RPMI8226 (cell line): ENCODE results near the gene NEDD9.

Experiments
- DNase-seq: peaks from one replicate; pipeline ENCODE4 v3.0.0-alpha.2; 2015

The NEDD9 gene

GRCh38 chr6:11197850-11198249 lies 34.6 kb downstream of the NEDD9 start:
- no peak for DNase-seq

GRCh38 chr6:11197175-11197536 lies 35.3 kb downstream of the NEDD9 start:
- no peak for DNase-seq

- no peak for DNase-seq
These were observed 35.8 kb downstream of the NEDD9 start for GRCh38 chr6:11196511-11197174.

DNA sequence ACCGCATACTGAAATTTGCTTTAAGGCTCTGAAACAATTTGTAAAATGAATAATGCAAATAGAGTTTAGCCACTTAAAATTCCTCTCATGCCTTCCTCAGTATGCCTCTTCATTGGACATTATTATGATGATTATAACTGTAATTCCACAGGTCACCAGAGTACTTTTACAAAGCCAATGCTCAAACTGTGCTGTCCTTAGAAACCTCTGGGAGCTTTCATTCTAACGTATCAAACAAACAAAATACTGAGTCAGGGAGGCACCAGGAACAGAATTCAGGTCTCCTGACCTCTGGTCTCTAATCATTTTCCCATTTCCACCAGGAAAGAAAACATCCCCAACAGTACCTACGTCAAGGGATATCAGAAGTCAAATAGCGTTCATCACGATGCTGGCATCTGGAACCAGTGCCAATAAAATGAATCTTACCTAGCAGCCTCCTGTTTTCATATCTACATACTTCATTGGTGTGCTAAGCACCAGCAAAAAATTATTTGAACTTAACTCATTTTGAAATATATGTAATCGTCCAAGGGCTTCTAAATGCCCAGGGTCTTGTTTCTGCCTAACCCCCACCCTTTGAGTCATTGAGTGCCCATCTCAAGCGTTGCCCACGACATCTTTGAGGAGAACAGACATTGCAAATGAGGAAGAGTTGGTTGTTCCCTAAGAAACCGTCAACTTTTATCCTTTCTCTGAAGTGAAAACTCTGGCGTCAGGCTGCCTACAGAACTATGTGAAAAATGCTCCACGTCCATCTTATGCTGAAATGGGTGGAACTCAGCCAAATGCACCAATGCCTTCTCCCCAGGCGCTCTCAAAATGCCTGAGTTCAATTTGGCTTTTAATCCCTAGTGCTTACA lies 37.9 kb downstream of the NEDD9 start:
- no peak for DNase-seq

DNA sequence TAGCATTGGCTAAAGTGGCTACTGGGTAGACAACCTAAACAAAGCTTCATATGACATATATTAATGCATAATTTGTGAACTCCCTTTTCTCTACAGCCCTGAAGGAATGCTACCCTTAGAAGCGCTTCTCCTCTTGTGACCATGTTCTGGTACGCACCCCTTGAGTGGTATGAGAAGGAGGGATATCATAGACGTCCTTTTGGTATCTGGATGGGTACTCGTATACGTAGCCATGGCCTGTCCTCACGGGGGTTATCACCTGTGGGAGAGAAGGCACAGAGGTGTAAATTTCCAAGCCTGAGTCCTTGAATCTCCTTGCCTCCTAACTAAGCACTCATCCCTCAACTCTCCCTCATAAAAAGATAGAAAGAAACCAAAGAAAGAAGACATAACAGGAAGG lies 39.0 kb downstream of the NEDD9 start:
- no peak for DNase-seq

- DNase-seq: no peak
These were observed 40.3 kb downstream of the NEDD9 start for GRCh38 chr6:11192167-11192566.

DNA sequence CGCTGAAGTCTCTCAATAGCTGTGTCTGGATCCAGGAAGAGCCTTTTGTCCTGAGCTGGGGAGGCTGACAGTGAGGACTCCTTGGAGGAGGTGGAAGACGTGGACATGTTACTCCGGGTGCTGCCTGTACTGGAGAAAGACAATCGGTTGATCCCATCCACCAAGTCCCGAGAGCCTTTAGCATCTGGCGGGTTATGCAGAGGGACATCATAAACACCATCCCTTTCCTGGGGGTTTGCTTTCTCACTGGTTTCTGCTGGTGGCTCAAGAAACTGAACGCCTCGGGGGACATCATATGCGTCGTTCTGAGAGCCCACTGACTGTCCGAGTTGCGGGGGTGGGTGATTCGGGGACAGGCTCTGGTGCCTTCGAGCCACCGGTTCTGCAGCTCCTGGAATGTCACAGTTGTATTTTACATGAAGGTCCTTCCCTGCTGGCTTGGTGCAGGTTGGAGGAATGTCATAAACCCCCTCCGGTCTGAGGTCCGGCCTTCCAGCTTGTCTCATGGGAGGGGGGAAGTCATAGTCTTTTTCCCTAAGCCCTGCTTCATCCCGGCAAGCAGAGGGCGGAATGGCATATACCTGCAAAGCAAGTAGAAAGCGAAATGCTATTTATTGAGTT lies 41.7 kb downstream of the NEDD9 start:
- no peak for DNase-seq

GRCh38 chr6:11189865-11190624 lies 42.4 kb downstream of the NEDD9 start:
- no peak for DNase-seq

GRCh38 chr6:11188161-11188915 lies 44.1 kb downstream of the NEDD9 start:
- no peak for DNase-seq

GRCh38 chr6:11187301-11187700 lies 45.2 kb downstream of the NEDD9 start:
- DNase-seq: no peak

- DNase-seq: no peak
These were observed 47.1 kb downstream of the NEDD9 start for GRCh38 chr6:11185204-11185842.

- no peak for DNase-seq
These were observed 48.6 kb downstream of the NEDD9 start for GRCh38 chr6:11183761-11184362.

- DNase-seq: no peak
These were observed 50.9 kb downstream of the NEDD9 start for GRCh38 chr6:11181478-11182136.

DNA sequence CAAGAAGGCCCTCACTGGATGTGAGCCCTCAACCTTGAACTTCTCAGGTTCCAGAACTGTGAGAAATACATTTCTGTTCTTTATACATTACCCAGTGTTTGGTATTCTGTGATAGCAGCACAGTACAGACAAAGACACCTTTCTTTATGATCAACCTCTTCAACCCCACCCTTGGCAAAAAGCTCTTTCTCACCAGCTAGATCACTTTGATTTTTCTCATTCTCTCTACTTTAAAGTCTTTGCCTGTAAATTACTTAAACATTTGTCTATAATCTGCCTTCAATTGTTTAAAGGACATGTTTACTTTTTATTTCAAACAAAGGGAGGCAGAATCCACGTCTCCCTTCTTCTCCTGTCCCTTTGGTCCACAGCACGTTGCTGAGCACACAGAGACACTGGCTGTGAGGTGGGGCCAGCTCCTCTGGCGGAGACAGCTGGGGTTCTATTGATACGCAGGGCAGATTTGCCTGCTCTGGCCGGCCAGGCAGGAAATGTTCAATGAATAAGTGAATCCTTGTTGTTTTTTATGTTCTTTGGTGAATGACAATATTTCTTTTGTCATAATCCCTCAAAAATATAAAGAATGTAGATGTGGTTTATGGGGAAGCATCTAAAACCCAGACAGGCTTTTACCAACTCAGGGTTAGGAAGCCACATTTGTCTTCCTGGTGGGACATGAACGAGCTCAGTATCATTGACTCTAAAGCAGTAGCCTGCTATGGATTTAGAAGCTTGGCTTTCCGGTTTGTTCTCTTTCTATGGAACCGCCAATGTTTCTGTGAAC lies 52.9 kb downstream of the NEDD9 start:
- no peak for DNase-seq

- no peak for DNase-seq
These were observed 53.4 kb downstream of the NEDD9 start for GRCh38 chr6:11179088-11179418.

GRCh38 chr6:11177271-11177670 lies 55.2 kb downstream of the NEDD9 start:
- DNase-seq: no peak

DNA sequence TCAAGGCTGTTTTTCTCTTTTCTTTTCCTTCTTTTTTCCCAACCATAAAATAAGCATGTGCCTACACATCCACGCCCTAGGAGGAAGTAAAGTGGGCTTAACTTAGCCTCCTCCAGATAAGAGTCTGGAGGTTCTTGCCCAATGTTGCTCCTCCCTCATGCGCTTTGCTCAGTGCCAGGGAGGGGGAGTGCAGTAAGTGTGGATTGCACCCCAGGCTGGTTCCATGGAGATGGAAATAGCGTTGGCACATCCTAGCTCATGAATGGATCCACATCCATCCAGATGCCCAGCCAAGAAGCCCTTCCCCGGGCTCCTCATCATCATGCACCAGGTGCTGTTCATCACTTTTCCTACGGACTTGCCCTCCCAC lies 58.2 kb downstream of the NEDD9 start:
- no peak for DNase-seq

- DNase-seq: peak; percentile 62
These were observed 59.8 kb downstream of the NEDD9 start for GRCh38 chr6:11172501-11173327.

GRCh38 chr6:11171952-11172351 lies 60.5 kb downstream of the NEDD9 start:
- DNase-seq: no peak
